Activated T-helper 1 cell treated with Interleukin-2 at 50 U/mL for 16 hours (primary cell): ENCODE results near the gene KIF22.
"Not testable (repeated sequence)": the region's sequence is repeated elsewhere in the genome, so short reads cannot be mapped to it uniquely, and the experiment has no call there.

ENCODE experiments used
- DNase-seq: peaks from one replicate; pipeline ENCODE4 v3.0.0-alpha.2; 2020; ENCODE audit warnings: low read depth

Gene KIF22

GRCh38 chr16:29815032-29815721, 24.6 kb downstream of the KIF22 start:
- DNase-seq: peak; percentile 41

- DNase-seq: peak; percentile 97
These were observed 25.5 kb downstream of the KIF22 start, which contains the start of gene PAGR1 for GRCh38 chr16:29815793-29816693. Gene PAGR1 (plus strand): TSS chr16:29816152. CDS start chr16:29816526, 374 bp downstream.

GRCh38 chr16:29816694-29817441, 26.3 kb downstream of the KIF22 start:
- DNase-seq: no peak

- no peak for DNase-seq
These were observed 27.5 kb downstream of the KIF22 start for GRCh38 chr16:29818082-29818481.

- no peak for DNase-seq
These were observed 29.0 kb downstream of the KIF22 start for GRCh38 chr16:29819506-29819905.

GRCh38 chr16:29820271-29820701, 29.7 kb downstream of the KIF22 start, which contains the start of gene MVP:
Gene MVP (plus strand): TSS chr16:29820462. CDS start chr16:29830550, 10,088 bp downstream.
- no peak for DNase-seq

GRCh38 chr16:29820730-29821642, 30.4 kb downstream of the KIF22 start:
- no peak for DNase-seq

GRCh38 chr16:29821643-29822115, 31.1 kb downstream of the KIF22 start:
- no peak for DNase-seq

GRCh38 chr16:29824589-29825144, 34.1 kb downstream of the KIF22 start:
- no peak for DNase-seq

GRCh38 chr16:29825145-29826044, 34.8 kb downstream of the KIF22 start:
- DNase-seq: no peak

GRCh38 chr16:29826342-29826695, 35.8 kb downstream of the KIF22 start:
- DNase-seq: no peak

GRCh38 chr16:29830774-29831173, 40.2 kb downstream of the KIF22 start:
- no peak for DNase-seq

GRCh38 chr16:29831490-29831889, 40.9 kb downstream of the KIF22 start:
- DNase-seq: no peak

GRCh38 chr16:29833219-29833618, 42.7 kb downstream of the KIF22 start:
- DNase-seq: not testable (repeated sequence)

GRCh38 chr16:29834079-29834478, 43.5 kb downstream of the KIF22 start:
- no peak for DNase-seq

GRCh38 chr16:29835926-29836325, 45.4 kb downstream of the KIF22 start:
- DNase-seq: no peak

GRCh38 chr16:29836623-29837022, 46.1 kb downstream of the KIF22 start:
- DNase-seq: no peak

GRCh38 chr16:29837841-29838240, 47.3 kb downstream of the KIF22 start:
- DNase-seq: no peak

- no peak for DNase-seq
These were observed 49.3 kb downstream of the KIF22 start for GRCh38 chr16:29839822-29840221.

GRCh38 chr16:29840240-29840639, 49.7 kb downstream of the KIF22 start:
- DNase-seq: no peak
